SK-N-SH treated with all-trans-retinoic acid at 6 μM for 48 hours (cell line): Measurements from ENCODE around the gene CCDC182.

Experiments used
- BACH2 ChIP-seq: fragments of 250-450 bp; sonication (Bioruptor Pico); IDR thresholded peaks from 2 replicates; pipeline ENCODE4 v1.9.0; 2021; ENCODE audit warnings: mild to moderate bottlenecking, borderline replicate concordance
- CREB5 ChIP-seq: fragments of 250-450 bp; sonication (Bioruptor Pico); IDR thresholded peaks from 2 replicates; pipeline ENCODE4 v1.5.1; 2020; ENCODE audit warnings: low read depth, mild to moderate bottlenecking, moderate library complexity
- CSRNP3 ChIP-seq: fragments of 250-450 bp; sonication (Bioruptor Pico); IDR thresholded peaks from 2 replicates; pipeline ENCODE4 v1.5.1; 2021; ENCODE audit warnings: mild to moderate bottlenecking, moderate library complexity
- ESRRG ChIP-seq: fragments of 250-450 bp; sonication (Bioruptor Pico); IDR thresholded peaks from 2 replicates; pipeline ENCODE4 v1.6.1; 2021; ENCODE audit warnings: mild to moderate bottlenecking
- PATZ1 ChIP-seq: fragments of 250-450 bp; sonication (Bioruptor Pico); IDR thresholded peaks from 2 replicates; pipeline ENCODE4 v1.8.0; 2020; ENCODE audit warnings: mild to moderate bottlenecking, moderate library complexity, borderline replicate concordance
- PPARA ChIP-seq: fragments of 250-450 bp; sonication (Bioruptor Pico); IDR thresholded peaks from 2 replicates; pipeline ENCODE4 v1.5.0; 2020; ENCODE audit warnings: mild to moderate bottlenecking, borderline replicate concordance
- RARB ChIP-seq: fragments of 250-450 bp; sonication (Bioruptor Pico); IDR thresholded peaks from 2 replicates; pipeline ENCODE4 v1.8.0; 2021; ENCODE audit warnings: mild to moderate bottlenecking, moderate library complexity
- SNAI2 ChIP-seq: fragments of 250-450 bp; sonication (Bioruptor Pico); IDR thresholded peaks from 2 replicates; pipeline ENCODE4 v1.5.0; 2020; ENCODE audit warnings: mild to moderate bottlenecking, moderate library complexity
- TOX ChIP-seq: fragments of 250-450 bp; sonication (Bioruptor Pico); IDR thresholded peaks from 2 replicates; pipeline ENCODE4 v1.8.0; 2021; ENCODE audit warnings: mild to moderate bottlenecking, moderate library complexity, borderline replicate concordance
- ZC3H10 ChIP-seq: fragments of 250-450 bp; sonication (Bioruptor Pico); IDR thresholded peaks from 2 replicates; pipeline ENCODE4 v1.5.1; 2021; ENCODE audit warnings: mild to moderate bottlenecking, moderate library complexity
- ZFP3 ChIP-seq: fragments of 250-450 bp; sonication (Bioruptor Pico); IDR thresholded peaks from 2 replicates; pipeline ENCODE4 v1.5.0; 2020; ENCODE audit warnings: mild to moderate bottlenecking, moderate library complexity

- TF ChIP-seq PATZ1 (no peak), SNAI2 (CRISPR knock-in tag) (no peak), BACH2 (no peak), ZFP3 (CRISPR knock-in tag) (no peak), ZC3H10 (CRISPR knock-in tag) (no peak), ESRRG (CRISPR knock-in tag) (no peak), CREB5 (no peak), PPARA (CRISPR knock-in tag) (no peak), CSRNP3 (CRISPR knock-in tag) (no peak), TOX (CRISPR knock-in tag) (no peak), RARB (CRISPR knock-in tag) (no peak)
These were observed 33.2 kb upstream of the CCDC182 start for GRCh38 chr17:57778306-57778705.
